ENCODE results near the gene UBASH3A. TPM values are rescaled to one million over a fixed set of nuclear protein-coding genes. Genes with fewer than 3 reads are reported as not detected.

Gene UBASH3A
- polyA plus RNA-seq, 3 donors = not detected

DNA sequence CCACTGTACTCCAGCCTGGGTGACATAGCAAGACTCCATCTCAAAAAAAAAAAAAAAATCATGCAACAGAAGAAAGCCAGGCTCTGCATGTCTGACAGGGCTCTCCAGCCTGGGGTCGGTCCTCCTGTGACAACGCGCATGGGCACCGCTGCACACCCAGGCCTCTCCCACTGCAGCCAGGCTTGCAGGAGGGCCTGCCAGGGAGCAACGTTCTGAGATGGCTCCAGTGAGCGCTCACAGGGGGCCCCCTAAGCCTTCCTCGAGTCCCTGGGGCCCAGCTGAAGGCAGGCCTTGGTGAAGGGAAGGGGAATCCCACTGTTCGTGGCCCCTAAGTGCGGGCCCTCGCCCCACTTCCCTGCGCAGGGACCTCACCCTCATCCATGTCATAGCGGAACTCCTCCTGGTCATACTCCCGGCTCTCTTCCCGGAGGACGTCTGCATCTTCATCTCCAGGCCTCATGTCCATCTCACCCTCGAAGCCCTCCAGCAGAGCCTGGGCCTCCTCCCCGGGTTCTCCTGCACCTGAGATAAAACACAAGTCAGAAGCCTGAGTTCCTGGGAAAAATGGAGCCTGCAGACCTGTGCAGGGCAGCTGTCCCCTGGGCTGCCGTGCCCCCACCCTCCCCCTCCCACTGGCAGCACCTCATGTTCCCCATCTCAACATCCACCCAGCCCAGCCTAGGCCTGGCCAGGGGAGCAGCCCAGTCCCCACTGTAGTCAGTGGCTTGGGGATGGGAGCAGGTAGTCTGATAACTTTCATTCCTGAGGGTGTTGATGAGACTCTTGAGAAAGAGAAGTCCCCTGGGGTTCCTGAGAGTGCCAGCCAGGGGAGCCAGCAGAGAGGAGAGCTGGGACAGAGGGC is 72.1 kb downstream of the UBASH3A start:
- H3K4me1 ChIP-seq (ENCODE audit: control insufficient read depth in 1 of 2, insufficient read depth in 2 of 2, low read length in 2 of 2) = no peaks in the 10 kb centered on the region
- intact Hi-C loops (cut with micrococcal nuclease) = no loop called here
- no peaks in the 10 kb centered on the region for H3K36me3 ChIP-seq (replicated peaks in 1 of 2; ENCODE audit: control insufficient read depth in 1 of 2, insufficient read depth in 2 of 2, low read length in 2 of 2)
- Mint-ChIP-seq H3K27ac (no peak overlapping the region), H3K27me3 (ENCODE audit: low read depth in 3 of 3) (peaks cover 1 to 16% (median 3%) of the 10 kb centered on the region in 3 donors), H3K4me1 (no peaks in the 10 kb centered on the region), H3K36me3 (no peaks in the 10 kb centered on the region), H3K9me3 (peaks cover 0 to 1% (median 0%) of the 10 kb centered on the region in 7 donors), H3K4me3 (no peak overlapping the region)
- H4K20me1 ChIP-seq (ENCODE audit: insufficient read depth, low read length) = no peaks in the 10 kb centered on the region
- TF ChIP-seq, protein P1, sequence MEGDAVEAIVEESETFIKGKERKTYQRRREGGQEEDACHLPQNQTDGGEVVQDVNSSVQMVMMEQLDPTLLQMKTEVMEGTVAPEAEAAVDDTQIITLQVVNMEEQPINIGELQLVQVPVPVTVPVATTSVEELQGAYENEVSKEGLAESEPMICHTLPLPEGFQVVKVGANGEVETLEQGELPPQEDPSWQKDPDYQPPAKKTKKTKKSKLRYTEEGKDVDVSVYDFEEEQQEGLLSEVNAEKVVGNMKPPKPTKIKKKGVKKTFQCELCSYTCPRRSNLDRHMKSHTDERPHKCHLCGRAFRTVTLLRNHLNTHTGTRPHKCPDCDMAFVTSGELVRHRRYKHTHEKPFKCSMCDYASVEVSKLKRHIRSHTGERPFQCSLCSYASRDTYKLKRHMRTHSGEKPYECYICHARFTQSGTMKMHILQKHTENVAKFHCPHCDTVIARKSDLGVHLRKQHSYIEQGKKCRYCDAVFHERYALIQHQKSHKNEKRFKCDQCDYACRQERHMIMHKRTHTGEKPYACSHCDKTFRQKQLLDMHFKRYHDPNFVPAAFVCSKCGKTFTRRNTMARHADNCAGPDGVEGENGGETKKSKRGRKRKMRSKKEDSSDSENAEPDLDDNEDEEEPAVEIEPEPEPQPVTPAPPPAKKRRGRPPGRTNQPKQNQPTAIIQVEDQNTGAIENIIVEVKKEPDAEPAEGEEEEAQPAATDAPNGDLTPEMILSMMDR (IDR thresholded peaks at IDR 0.05) = no peak
- no peak overlapping the region for H3K27ac ChIP-seq (ENCODE audit: low read depth in 1 of 2, low read length in 2 of 2)
- DNase-seq = no peak
- no peaks in the 10 kb centered on the region for H3K9me3 ChIP-seq (replicated peaks in 1 of 2; ENCODE audit: control insufficient read depth in 1 of 2, insufficient read depth in 1 of 2, low read length in 2 of 2)
- H3K79me2 ChIP-seq (ENCODE audit: insufficient read depth, low read length) = no peaks in the 10 kb centered on the region
- H3K27me3 ChIP-seq (ENCODE audit: control insufficient read depth in 2 of 2, insufficient read depth in 2 of 2, low read length in 2 of 2) = no peaks in the 10 kb centered on the region
- no peak overlapping the region for H2AFZ ChIP-seq (ENCODE audit: insufficient read depth, low read depth, low read length, poor library complexity, severe bottlenecking)
- WGBS (ENCODE audit: insufficient coverage) = 92% methylated on average over 13 of the region's 18 CpGs
- H3K9ac ChIP-seq (ENCODE audit: insufficient read depth, low read length, poor library complexity, severe bottlenecking) = no peak overlapping the region
- no peak overlapping the region for H3K4me3 ChIP-seq (replicated peaks in 1 of 3; ENCODE audit: low read depth in 2 of 3, low read length in 3 of 3)
- H3K4me2 ChIP-seq (replicated peaks; ENCODE audit: extremely low read depth, low read length, poor library complexity, severe bottlenecking) = no peak overlapping the region

DNA sequence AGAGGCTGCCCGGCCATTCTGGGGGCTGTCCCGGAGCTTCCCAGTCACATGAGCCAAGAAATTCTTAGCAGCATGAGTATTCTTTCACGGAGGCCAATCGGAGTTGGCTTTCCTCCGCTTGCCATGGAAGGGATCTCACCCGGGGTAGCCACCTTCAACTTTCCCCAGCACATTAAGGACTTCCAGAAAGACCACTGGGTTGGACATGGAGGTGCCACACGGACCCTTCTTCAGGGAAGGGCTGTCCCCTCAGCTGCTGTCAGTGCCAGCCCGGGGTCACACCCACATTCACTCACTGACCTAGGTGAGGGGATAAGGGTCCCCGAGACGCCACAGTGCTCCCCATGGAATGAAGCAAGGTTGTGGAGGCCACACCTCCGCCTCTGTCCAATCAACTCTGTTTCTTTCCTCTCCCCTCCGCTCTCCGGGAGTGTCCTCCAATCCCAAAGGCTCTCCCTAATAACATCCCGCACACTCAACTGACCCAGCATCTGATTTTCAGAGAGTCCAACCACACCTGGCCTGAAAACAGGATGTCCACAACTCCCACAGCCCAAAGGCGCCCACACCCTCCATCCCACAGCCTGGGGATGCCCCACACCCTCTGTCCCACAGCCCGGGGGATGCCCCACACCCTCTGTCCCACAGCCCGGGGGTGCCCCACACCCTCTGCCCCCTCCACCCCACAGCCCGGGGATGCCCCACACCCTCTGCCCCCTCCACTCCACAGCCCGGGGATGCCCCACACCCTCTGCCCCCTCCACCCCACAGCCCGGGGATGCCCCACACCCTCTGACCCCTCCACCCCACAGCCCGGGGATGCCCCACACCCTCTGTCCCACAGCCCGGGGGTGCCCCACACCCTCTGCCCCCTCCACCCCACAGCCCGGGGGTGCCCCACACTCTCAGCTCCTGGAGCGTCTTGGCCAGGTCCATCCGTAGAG is 73.0 kb downstream of the UBASH3A start:
- Histone ChIP-seq H4K20me1 (ENCODE audit: insufficient read depth, low read length) (no peaks in the 10 kb centered on the region), H2AFZ (ENCODE audit: insufficient read depth, low read depth, low read length, poor library complexity, severe bottlenecking) (no peak overlapping the region), H3K27ac (ENCODE audit: low read depth in 1 of 2, low read length in 2 of 2) (no peak overlapping the region), H3K4me1 (ENCODE audit: control insufficient read depth in 1 of 2, insufficient read depth in 2 of 2, low read length in 2 of 2) (no peaks in the 10 kb centered on the region), H3K36me3 (replicated peaks in 1 of 2; ENCODE audit: control insufficient read depth in 1 of 2, insufficient read depth in 2 of 2, low read length in 2 of 2) (no peaks in the 10 kb centered on the region), H3K27me3 (ENCODE audit: control insufficient read depth in 2 of 2, insufficient read depth in 2 of 2, low read length in 2 of 2) (no peaks in the 10 kb centered on the region), H3K9ac (ENCODE audit: insufficient read depth, low read length, poor library complexity, severe bottlenecking) (no peak overlapping the region), H3K9me3 (replicated peaks in 1 of 2; ENCODE audit: control insufficient read depth in 1 of 2, insufficient read depth in 1 of 2, low read length in 2 of 2) (no peaks in the 10 kb centered on the region), H3K4me2 (replicated peaks; ENCODE audit: extremely low read depth, low read length, poor library complexity, severe bottlenecking) (no peak overlapping the region), H3K79me2 (ENCODE audit: insufficient read depth, low read length) (no peaks in the 10 kb centered on the region), H3K4me3 (replicated peaks in 1 of 3; ENCODE audit: low read depth in 2 of 3, low read length in 3 of 3) (no peak overlapping the region)
- TF ChIP-seq, protein P1 (IDR thresholded peaks at IDR 0.05) = no peak
- Mint-ChIP-seq H3K9me3 (peaks cover 0 to 1% (median 0%) of the 10 kb centered on the region in 7 donors), H3K27ac (no peak overlapping the region), H3K27me3 (ENCODE audit: low read depth in 3 of 3) (peaks cover 0 to 16% (median 3%) of the 10 kb centered on the region in 3 donors), H3K4me1 (no peaks in the 10 kb centered on the region), H3K36me3 (no peaks in the 10 kb centered on the region), H3K4me3 (no peak overlapping the region)
- WGBS (ENCODE audit: insufficient coverage) = 95% methylated on average over 9 of the region's 25 CpGs
- intact Hi-C loops (cut with micrococcal nuclease) = no loop called here
- DNase-seq = no peak
